GF-D8 (cell line): Measurements from ENCODE around the gene ACSF3.

Source experiments
- DNase-seq: peaks from one replicate; lab custom pipeline; 2025; lab: John Stamatoyannopoulos, UW

The ACSF3 gene

DNA sequence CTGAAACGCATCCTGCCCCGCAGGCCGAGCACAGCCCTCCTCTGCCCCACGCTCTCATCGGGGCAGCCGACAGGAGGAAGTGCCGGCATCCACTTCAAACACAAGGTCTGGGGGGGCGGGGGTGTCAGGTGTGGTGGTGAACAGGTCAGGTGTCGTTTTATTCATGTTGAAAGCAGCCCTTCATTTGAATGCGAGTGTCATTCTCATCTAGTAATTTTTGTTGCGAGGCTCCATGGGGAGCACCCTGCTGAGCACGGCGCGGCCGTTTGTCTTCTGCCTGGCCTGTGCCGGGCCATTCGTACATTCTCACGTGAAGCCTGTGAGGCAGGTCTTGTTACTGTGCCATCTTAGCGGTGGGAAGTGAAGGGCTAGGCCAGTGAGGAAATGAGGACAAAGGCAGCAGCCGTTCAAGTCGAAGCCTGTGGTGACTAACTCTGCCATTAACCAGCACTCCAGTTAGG is 1.9 kb downstream of the ACSF3 start:
- no peak for DNase-seq

DNA sequence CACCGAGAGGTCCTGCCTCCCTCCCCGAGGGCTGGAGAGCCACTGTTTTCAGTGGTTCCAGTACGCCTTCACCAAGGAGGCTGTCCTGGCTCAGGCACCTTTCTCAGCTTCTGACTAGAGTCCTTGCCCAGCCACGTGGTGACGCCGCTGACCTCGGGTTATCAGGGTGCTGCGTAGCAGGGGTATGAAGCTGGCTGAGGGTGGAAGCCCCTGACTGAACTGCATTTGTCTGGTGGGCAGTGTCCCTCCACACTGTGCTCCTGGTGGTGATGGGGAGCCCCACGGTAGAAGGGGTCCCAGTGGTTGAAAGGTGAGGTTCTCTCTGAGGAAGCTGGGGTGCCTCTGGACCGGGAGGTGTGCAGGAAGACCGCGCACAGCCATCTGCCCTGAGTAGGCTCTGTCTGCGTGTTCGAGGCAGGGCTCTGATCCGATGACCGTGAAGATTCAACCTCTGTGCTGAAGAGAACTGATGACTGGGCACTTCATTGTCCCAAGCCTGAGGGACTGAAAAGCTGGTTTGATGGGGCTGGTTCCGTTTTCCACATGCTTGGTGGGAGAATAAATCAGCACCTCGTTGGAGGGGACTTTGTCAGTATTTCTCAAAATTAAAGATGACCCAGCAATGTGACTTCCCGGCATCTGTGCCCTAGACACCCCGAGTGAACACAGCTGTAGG is 2.5 kb downstream of the ACSF3 start:
- no peak for DNase-seq

DNA sequence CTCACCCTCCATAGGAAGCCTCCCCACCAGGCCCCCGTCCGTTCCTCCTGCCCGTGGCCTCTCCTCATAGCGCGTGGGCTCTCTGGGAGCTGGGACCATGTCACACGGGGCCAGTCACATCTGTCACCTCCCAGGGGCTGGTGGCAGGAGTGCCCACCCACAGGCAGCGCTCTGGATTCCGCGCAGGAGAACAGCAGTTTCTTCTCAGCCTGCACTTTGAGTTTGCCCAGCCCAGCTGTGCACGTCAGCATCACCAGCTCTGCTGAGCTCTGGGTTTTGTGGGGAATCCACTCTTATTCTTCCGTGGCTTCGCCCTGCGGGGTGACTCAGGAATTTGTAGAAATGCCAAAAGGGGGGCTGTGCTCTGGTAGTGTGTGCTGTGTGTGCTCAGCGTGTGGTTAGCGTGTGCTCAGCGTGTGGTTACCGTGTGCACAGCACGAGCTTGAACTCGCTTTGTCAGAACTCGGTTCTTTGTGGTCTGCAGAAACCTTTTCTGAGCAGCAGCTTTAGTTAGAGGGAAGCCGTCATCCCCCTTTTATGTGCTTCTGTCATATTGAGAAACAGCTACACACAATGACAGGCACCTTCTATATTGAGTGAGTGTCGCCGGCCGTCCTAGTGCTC is 3.2 kb downstream of the ACSF3 start:
- peak; percentile 62 for DNase-seq

DNA sequence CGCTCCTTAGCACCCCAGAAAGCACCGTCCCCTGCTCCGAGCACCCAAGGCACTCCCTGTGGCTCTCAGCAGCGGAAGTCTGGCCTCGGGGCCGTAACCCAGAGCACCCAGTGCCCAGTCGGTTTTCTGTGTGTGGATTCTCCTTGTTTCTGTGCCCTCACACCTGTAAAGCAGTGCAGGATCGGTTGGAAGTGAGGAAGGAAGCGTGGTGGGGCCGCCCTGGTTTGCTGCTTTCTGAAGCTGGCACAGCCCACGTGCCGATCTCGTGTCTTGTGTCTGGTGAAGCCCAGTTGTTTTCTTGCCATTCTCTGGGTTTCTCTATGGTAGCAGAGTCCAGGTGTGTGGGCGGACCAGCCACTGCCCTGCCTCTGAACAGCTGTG is 3.7 kb downstream of the ACSF3 start:
- DNase-seq = no peak

DNA sequence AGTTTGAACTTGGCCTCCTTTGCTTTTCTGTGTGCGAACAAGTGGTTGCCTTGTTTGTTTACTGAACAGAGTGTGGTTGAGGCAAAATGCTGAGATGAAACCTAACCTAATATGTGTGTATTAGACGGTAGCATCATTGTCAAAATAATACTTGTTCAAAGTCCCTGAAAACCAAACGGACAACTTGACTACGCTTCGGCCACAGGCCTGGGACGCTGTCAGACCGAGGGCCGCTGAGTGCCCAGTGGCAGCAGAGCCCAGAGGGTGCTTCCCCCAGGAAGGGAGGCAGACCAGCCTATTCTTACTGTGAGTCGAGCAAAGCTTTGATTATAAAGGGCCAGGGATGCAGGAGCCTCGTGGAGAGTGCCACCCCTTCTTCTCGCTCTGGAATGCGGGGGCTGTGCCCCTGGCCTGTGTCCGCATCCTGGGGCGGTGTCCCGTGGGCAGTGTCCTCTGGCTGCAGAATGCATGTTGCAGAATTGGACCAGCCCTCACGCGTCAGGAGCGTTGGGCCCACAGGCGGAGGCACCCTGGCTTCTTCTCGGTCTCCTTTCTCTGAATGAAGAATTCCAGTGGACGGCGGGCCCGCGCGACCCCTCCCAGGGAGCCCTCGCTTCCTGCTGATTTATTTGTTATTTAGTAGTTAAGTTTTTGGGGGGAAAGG is 5.2 kb downstream of the ACSF3 start:
- no peak for DNase-seq

DNA sequence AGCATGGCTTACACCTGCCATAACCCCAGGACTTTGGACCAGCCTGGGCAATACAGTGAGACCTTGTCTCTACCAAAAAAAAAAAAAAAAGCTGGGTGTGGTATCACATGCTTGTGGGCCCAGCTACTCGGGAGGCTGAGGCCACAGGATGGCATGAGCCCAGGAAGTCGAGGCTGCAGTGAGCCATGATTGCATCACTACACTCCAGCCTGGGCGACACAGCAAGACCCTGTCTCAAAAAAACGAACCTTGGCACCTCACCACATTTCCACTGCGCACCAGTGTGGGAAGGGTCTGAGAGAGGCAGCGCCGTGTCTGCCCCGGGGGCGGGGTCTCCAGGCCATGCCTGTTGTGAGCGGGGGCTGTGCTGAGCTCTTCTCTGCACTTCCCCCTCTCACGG is 6.3 kb downstream of the ACSF3 start:
- peak; percentile 6 for DNase-seq

DNA sequence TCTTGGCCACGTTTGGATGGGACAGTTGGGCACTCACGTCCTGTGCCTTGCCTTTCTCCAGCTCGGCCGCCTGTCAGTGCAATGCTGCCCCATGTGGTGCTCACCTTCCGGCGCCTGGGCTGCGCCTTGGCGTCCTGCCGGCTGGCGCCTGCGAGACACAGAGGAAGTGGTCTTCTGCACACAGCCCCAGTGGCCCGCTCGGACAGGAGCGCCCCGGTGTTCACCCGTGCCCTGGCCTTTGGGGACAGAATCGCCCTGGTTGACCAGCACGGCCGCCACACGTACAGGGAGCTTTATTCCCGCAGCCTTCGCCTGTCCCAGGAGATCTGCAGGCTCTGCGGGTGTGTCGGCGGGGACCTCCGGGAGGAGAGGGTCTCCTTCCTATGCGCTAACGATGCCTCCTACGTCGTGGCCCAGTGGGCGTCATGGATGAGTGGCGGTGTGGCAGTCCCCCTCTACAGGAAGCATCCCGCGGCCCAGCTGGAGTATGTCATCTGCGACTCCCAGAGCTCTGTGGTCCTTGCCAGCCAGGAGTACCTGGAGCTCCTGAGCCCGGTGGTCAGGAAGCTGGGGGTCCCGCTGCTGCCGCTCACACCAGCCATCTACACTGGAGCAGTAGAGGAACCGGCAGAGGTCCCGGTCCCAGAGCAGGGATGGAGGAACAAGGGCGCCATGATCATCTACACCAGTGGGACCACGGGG is 7.1 kb downstream of the ACSF3 start:
- no peak for DNase-seq

DNA sequence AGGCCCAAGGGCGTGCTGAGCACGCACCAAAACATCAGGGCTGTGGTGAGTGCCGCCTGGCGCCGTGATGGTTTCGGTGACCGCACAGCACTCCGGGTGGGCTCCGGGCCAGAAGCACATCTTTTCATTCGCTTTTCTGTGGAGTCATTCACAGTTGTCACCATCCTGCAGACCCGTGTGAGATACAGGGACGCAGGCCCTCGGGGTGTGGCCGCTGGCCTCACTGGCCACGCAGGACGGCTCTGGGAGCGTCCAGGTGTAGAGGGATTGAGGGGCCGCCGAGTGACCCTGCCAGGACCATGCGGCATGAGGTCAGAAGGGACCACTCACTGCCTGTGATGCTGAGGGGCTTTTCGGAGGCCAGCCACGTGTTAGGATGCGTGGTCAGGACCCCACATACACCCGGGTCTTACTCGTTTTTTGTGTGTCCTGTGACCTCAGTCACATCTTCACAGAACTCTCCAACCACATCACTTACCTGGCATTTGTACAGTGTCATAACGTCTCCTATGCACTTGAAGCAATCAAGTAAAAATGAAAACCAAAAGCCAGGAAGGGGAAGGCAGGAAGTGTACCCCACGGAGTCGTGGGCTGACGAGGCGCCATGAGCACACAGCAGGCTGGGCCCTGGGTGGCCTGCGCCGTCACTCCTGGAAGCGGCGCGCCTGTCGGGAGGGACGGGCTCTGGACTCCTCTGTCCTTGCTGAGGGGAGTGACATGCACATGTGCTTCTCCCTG is 7.8 kb downstream of the ACSF3 start:
- no peak for DNase-seq

DNA sequence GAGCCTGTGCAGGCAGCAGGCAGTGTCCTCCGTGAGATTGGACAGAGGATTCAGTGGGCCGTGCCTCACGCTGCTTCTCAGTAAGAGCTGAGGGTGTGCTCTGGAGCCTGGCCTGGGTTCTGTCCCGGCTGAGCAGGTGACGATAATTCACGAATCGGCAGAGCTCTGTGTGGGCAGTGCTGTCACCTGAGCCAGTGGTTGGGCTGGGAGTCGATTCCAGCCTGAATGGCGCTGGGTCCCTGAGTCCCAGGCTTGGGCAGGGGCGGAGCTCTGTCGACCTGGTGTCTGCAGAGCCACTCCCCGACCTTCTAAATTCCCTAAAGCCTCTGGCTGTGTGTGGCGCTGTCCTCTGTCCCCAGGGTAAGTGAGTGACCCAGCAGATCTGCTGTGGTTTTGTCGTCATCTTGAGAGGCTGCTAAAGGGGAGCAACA is 8.4 kb downstream of the ACSF3 start:
- no peak for DNase-seq

DNA sequence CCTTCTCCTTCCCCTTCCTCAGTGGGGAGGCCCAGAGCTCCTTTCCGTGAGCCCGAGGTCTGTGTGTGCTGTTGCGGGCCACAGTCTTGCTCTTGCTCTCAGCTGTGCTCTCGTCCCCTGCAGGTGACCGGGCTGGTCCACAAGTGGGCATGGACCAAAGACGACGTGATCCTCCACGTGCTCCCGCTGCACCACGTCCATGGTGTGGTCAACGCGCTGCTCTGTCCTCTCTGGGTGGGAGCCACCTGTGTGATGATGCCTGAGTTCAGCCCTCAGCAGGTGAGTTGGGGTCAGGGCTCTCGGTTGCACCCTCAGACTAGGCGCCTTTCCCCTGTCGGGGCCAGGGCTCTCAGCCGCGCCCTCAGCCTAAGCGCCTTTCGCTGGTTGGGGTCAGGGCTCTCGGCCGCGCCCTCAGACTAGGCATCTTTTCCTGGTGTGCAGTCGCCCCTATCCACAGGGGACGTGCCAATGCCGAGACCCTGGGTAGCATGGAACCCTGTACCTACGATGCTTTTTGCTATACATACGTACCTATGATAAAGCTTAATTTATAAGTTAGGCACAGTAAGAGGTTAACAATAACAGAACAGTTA is 8.9 kb downstream of the ACSF3 start:
- DNase-seq = no peak

DNA sequence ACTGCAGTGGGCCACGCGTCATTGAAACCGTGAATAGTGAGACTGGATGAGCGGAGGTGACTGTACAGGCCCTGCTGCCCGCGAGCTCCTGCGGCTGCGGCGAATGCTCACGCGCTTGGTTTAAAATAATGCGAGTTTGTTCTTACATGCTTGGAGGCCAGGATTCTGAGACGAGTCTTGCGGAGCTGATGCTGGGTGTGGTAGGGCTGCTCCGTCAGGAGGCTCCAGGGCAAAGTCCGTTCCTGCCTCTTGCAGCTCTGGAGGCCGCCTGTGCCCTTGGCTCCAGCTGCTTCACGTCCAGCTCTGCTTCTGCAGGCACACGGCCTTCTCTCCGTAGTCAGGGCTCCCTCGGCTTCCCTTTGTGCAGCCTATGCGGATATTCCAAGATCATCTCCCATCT is 9.5 kb downstream of the ACSF3 start:
- DNase-seq = no peak

DNA sequence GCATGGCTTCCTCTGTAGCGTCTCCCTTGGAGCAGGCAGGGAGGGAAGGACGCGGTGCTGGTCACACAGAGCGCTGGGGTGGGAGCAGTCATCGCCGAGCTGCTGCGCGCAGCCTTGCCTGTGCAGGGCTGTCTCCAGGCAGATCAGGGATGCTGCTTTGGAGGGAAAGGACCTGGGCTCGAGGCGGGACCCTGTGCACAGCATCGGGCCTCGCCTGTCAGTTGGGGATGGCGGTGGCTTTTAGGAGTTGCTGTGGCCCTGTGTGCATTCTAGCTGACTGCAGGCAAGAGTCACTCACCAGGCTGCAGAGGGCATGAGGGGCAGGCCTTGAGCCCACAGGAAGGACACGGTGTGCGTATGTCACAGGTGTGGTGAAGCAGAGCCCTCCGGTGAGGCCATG is 10.1 kb downstream of the ACSF3 start:
- DNase-seq = no peak

DNA sequence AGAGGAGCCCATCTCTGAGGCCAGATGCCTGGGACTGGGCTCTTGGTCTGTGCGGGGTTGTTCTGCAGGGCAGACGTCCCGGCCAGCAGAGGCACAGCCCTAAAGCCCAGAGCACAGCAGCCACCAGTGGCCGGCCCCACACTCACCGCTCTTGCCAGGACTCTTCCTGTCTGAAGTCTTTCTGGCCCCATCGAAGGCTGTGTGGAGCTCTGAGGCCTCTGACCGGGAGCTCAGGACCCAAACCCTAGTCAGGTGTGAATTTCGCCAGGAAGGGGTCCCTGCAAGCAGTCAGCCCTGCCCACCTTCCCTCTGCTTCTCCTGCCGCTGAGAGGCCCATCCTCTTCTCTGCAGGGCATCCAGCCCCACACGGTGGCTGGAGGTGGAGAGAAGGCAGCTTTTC is 10.7 kb downstream of the ACSF3 start:
- no peak for DNase-seq

DNA sequence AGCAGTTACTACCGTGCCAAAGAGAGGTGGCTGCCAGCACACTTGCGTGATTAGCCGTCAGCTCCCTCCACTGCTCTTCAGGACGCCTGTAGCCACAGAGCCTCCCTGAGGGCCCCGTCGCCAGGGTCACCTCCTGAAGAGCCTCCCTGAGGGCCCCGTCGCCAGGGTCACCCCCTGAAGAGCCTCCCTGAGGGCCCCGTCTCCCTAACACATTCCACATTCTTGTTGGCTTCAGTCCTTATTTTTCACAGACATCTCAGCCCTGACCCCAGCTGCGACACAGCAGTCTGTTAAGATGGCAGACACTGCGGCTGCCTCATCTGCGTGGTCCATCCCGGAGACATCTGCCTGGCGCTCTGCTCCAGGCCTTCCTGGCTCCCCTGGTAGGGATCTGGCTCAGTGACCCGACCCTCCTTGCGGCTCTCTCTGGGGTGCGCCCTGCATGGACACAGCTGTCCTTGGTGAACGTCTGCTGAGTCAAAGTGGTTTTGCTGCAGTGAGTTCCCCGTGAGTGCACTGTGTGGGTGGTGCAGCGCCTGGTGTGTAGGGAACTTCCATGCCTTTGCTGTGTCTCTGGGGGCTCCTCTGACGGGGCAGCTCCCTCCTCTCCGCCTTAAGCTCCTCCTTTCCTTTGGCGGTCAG is 11.4 kb downstream of the ACSF3 start:
- no peak for DNase-seq

DNA sequence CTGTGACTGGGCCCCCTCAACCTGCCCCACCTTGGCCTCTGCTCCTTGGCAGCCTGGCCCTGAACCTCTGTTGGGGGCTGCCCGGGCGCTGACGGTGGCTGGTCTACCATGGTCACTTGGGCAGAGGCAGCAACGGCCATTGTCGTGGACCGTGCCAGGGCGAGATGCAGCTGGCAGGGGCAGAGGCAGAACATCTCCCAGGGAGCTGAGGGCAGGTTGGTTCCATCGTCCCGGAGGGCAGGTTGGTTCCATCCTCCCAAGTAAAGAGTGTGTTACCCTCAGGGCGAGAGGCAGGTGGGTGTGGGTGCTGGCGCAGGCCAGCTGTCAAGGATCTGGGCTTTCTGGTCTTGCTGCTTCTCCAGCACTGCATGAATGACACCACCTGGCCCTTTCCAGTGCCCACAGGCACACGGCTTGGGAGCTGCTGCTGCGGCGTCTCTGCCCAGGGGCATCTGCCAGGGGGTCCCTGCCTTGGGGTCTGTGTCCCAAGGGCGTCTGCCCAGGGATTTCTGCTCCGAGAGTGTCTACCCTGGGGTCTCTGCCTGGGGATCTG is 12.0 kb downstream of the ACSF3 start:
- DNase-seq = no peak

DNA sequence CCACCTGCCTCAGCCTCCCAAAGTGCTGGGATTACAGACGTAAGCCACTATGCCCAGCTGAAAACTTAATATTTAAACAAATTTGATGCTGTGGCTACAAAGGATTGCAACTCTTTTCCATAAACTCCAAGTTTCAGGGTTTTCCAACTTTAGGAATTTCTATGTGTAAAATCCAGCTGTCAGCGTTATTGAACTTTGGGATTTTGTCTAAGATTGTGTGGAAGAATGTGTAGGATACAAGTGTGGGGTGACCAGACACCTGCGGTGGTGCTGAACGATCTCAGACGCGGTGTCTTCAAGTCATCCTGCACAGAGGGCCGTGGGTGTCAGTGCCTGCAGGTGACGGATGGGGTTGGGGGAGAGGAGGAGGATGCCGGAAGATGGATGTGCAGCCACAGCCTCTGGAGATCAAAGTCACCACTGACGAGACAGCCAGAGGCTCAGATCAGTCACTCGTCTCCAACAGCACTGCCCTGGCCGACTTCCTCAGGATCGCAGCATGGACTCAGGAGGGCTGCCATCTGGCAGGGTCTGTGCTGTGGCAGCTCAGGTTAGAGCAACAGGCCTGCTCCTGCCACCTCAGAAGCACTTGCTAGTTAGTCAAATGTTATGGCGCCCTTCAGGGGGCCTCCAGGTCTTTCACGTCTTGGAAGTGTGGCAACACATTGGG is 13.0 kb downstream of the ACSF3 start:
- DNase-seq = no peak

DNA sequence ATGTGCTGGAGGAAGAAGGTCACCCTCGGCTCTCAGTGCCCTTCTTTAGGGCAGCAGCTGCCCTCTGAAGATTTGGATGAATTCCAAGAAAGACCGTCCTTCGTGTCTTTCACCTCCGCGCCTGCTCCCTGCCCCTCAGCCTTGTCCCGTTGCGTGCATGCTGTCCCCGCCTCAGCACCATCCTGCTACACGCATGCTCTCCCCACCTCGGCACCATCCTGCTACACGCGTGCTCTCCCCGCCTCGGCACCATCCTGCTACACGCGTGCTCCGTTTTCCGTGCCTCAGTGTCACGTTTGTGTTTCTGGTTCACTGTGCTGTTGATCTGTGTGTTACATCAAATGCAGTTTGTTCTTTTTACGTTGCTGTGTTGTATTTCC is 13.5 kb downstream of the ACSF3 start:
- no peak for DNase-seq

DNA sequence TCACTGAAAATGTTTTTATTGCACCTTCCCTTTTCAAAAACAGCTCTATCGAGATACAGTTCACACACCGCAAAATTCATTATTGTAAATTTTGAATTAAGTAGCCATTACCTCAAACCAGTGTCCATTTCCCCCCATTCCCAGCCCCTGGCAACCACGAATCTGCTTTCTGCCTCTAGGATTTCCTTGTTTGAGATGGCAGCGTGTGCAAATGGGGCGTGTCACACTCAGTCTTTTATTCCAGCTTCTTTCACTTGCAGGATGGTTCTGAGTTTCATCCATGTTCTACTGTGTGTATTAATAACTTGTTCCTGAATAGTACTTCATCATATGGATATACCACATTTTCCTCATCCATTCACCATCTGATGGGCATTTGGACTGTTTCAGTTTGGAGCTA is 14.8 kb downstream of the ACSF3 start:
- no peak for DNase-seq

DNA sequence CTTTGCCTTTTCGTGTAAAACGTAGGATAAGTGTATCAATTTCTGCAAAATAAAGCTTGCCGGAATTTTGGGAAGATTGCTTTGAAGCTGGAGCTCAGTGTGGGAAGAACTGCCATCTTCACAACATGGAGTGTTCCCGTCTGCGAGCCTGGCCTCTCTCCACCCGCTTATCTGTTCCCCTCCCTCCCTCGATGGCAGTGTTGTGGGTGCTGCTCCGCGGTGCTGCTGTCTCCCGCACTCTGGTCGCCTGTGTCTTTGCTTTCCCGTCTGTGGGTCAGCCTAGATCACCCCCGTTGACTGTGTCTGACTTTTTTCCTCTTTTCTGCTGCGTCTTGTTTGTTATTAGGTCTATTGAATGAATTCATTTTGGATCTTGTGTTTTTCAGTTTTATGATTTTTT is 17.0 kb downstream of the ACSF3 start:
- DNase-seq = no peak

DNA sequence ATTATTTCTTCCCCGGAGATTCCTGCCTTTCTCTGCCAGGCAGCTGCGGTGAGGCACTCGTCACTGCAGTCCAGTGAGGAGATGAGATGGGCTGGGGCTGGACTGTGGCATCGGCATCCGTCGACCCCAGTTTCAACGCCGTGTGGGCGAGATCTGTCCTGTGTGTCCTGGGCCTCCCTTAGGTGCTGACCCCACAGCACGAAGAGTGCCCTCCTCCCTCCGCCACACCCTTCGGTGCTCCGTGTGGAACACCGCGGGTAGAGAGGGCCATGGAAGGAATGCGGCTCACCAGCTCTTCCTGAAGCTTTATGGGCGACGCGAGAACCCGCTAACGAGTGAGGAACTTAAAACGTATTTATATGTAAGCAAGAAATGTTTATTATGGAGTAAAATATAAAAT is 17.6 kb downstream of the ACSF3 start:
- no peak for DNase-seq
